Esophagus muscularis mucosa (tissue), 3 donors: ENCODE data around the gene KMT5B.

Source experiments
- POLR2A ChIP-seq: fragments of 450-650 bp; IDR thresholded peaks from one replicate; pipeline ENCODE4 v1.6.1; 2017; ENCODE audit warnings: antibody characterized with exemption, moderate library complexity, mild to moderate bottlenecking, low read depth
- POLR2AphosphoS5 ChIP-seq, 2 donors: sonication (generic); formaldehyde crosslinking; IDR thresholded peaks; one replicate each; pipeline ENCODE4 v1.6.1; 2017; ENCODE audit warnings: antibody characterized with exemption in 2 of 2
- TF ChIP-seq, protein P1 (sequence below), 3 experiments: fragments of 200-600 bp in 2 of 3; fragments of 450-650 bp in 1 of 3; sonication (generic) in 2 of 3; IDR thresholded peaks; one replicate each; pipeline ENCODE4 v1.5.1; 2017 to 2019; ENCODE audit warnings: antibody characterized with exemption in 3 of 3, mild to moderate bottlenecking in 2 of 3, moderate library complexity in 1 of 3

DNA sequence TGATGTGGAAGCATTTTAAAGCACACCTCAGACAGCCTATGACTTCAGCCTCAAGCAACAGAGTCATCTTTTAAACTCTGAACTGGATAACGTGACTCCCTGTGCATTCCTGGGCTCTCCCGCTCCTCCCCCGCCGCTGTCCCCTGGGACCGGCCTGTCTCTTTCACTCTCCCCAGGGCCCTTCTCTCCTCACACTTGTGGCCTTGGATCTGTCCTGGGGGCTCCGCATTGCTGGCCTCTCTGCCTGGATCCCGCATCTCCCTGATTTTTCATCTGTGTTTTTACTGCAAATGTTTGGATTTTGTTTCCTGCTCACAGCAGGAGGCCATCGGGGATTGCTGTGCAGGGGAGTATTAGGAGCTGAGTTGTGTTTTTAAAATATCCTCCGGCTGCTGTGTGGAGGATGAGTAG, 43.2 kb upstream of the KMT5B start:
- TF ChIP-seq, protein P1, sequence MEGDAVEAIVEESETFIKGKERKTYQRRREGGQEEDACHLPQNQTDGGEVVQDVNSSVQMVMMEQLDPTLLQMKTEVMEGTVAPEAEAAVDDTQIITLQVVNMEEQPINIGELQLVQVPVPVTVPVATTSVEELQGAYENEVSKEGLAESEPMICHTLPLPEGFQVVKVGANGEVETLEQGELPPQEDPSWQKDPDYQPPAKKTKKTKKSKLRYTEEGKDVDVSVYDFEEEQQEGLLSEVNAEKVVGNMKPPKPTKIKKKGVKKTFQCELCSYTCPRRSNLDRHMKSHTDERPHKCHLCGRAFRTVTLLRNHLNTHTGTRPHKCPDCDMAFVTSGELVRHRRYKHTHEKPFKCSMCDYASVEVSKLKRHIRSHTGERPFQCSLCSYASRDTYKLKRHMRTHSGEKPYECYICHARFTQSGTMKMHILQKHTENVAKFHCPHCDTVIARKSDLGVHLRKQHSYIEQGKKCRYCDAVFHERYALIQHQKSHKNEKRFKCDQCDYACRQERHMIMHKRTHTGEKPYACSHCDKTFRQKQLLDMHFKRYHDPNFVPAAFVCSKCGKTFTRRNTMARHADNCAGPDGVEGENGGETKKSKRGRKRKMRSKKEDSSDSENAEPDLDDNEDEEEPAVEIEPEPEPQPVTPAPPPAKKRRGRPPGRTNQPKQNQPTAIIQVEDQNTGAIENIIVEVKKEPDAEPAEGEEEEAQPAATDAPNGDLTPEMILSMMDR (IDR thresholded peaks at IDR 0.05), result no peak
- TF ChIP-seq POLR2AphosphoS5 (IDR thresholded peaks at IDR 0.05) (no peak), POLR2A (no peak)
